IMR-90 (cell line): ENCODE data around the gene OPRM1. TPM values are rescaled to one million over a fixed set of nuclear protein-coding genes. Genes with fewer than 3 reads are reported as not detected.

Experiments used
- ATAC-seq: fragments of 200-7000 bp; cut with Tn5 transposase; 2 replicates; pipeline ENCODE4 v1.9.1; 2020; ENCODE audit warnings: low read depth, mild to moderate bottlenecking, moderate library complexity
- BruUV-seq: library from RNA; stranded (reverse); fragments of 400-500 nt; replicated peaks from 2 replicates; lab custom pipeline; 2021; lab: Mats Ljungman, UMichigan
- CTCF ChIA-PET: fragments of 300-600 bp; formaldehyde crosslinking; extraction: SDS; loops from one replicate; lab custom pipeline; 2021; ENCODE audit warnings: antibody characterized with exemption; lab: Yijun Ruan, JAX
- POLR2A ChIA-PET: fragments of 300-600 bp; sonication (Branson Sonifier 250); formaldehyde crosslinking; loops from one replicate; lab custom pipeline; 2022; ENCODE audit warnings: antibody characterized with exemption; ENCODE audit not compliant: unreplicated experiment; lab: Charles Lee
- DNase-seq: peaks from one replicate; pipeline ENCODE4 v3.0.0; 2013
- H2AFZ ChIP-seq: replicated peaks from 2 replicates; pipeline ENCODE3; 2013; ENCODE audit warnings: low read length, mild to moderate bottlenecking; ENCODE audit not compliant: poor library complexity
- H2AK5ac ChIP-seq: 2 replicates; pipeline ENCODE4 v1.6.1; 2013; ENCODE audit warnings: low read depth, low read length, inconsistent platforms
- H2AK9ac ChIP-seq: replicated peaks from 2 replicates; pipeline ENCODE3; 2013; ENCODE audit warnings: mild to moderate bottlenecking, low read depth, low read length, moderate library complexity; ENCODE audit not compliant: poor library complexity
- H2BK120ac ChIP-seq: 2 replicates; pipeline ENCODE4 v1.6.1; 2013; ENCODE audit warnings: low read depth, low read length, inconsistent platforms
- H2BK15ac ChIP-seq: 3 replicates; pipeline ENCODE4 v1.6.1; 2013; ENCODE audit warnings: low read depth, low read length, inconsistent platforms
- H2BK20ac ChIP-seq: 2 replicates; pipeline ENCODE4 v1.6.1; 2013; ENCODE audit warnings: low read depth, mild to moderate bottlenecking, inconsistent platforms, low read length, moderate library complexity
- H2BK5ac ChIP-seq: 2 replicates; pipeline ENCODE4 v1.6.1; 2013; ENCODE audit warnings: mild to moderate bottlenecking, low read depth, low read length, inconsistent platforms; ENCODE audit not compliant: poor library complexity, severe bottlenecking
- H3K14ac ChIP-seq: replicated peaks from 2 replicates; pipeline ENCODE4 v1.6.1; 2013; ENCODE audit warnings: low read depth, low read length, inconsistent platforms
- H3K18ac ChIP-seq: 2 replicates; pipeline ENCODE4 v1.6.1; 2013; ENCODE audit warnings: low read depth, low read length, control low read depth
- H3K23ac ChIP-seq: 2 replicates; pipeline ENCODE4 v1.6.1; 2013; ENCODE audit warnings: low read depth, low read length, inconsistent platforms
- H3K27ac ChIP-seq: 2 replicates; pipeline ENCODE4 v1.5.1; 2013; ENCODE audit warnings: mild to moderate bottlenecking, control low read depth, low read length; ENCODE audit not compliant: insufficient read depth
- H3K27me3 ChIP-seq: 2 replicates; pipeline ENCODE4 v1.6.1; 2013; ENCODE audit warnings: low read length; ENCODE audit not compliant: control insufficient read depth, insufficient read depth
- H3K36me3 ChIP-seq: 2 replicates; pipeline ENCODE4 v1.6.1; 2013; ENCODE audit warnings: low read length, mixed read lengths; ENCODE audit not compliant: control insufficient read depth, insufficient read depth
- H3K4ac ChIP-seq: 2 replicates; pipeline ENCODE4 v1.6.1; 2013; ENCODE audit warnings: low read depth, low read length, inconsistent platforms
- H3K4me1 ChIP-seq: 2 replicates; pipeline ENCODE4 v1.6.1; 2013; ENCODE audit warnings: low read length, mixed read lengths; ENCODE audit not compliant: control insufficient read depth, insufficient read depth
- H3K4me2 ChIP-seq: 2 replicates; pipeline ENCODE4 v1.6.1; 2013; ENCODE audit warnings: low read depth, mild to moderate bottlenecking, control low read depth, low read length, moderate library complexity
- H3K4me3 ChIP-seq: 2 replicates; pipeline ENCODE4 v1.5.1; 2013; ENCODE audit warnings: low read depth, mild to moderate bottlenecking, control low read depth, low read length, moderate library complexity; ENCODE audit not compliant: insufficient read depth
- H3K56ac ChIP-seq: 2 replicates; pipeline ENCODE4 v1.6.1; 2013; ENCODE audit warnings: low read length, inconsistent platforms; ENCODE audit not compliant: insufficient read depth; ENCODE audit errors: extremely low read depth
- H3K79me1 ChIP-seq, 2 experiments: 2 replicates each; pipeline ENCODE4 v1.6.1; 2013; ENCODE audit warnings: low read length in 2 of 2, inconsistent platforms in 1 of 2, low read depth in 1 of 2
- H3K9ac ChIP-seq: 2 replicates; pipeline ENCODE4 v1.6.1; 2013; ENCODE audit warnings: low read depth, low read length, control low read depth
- H3K9me1 ChIP-seq: 2 replicates; pipeline ENCODE4 v1.6.1; 2013; ENCODE audit warnings: low read length, inconsistent platforms; ENCODE audit not compliant: insufficient read depth
- H3K9me3 ChIP-seq: 2 replicates; pipeline ENCODE4 v1.6.1; 2013; ENCODE audit warnings: low read length; ENCODE audit not compliant: control insufficient read depth, insufficient read depth
- H4K20me1 ChIP-seq: 2 replicates; pipeline ENCODE4 v1.6.1; 2013; ENCODE audit warnings: low read length, inconsistent platforms; ENCODE audit not compliant: insufficient read depth
- H4K5ac ChIP-seq: 2 replicates; pipeline ENCODE4 v1.6.1; 2013; ENCODE audit warnings: mild to moderate bottlenecking, low read depth, low read length, control low read depth
- H4K8ac ChIP-seq, 2 experiments: 2 replicates each; pipeline ENCODE4 v1.6.1; 2013; ENCODE audit warnings: low read depth in 2 of 2, low read length in 2 of 2, control low read depth in 1 of 2, inconsistent platforms in 1 of 2
- H4K91ac ChIP-seq: 2 replicates; pipeline ENCODE4 v1.6.1; 2013; ENCODE audit warnings: low read depth, low read length, inconsistent platforms; ENCODE audit not compliant: insufficient read depth
- BHLHE40 ChIP-seq: fragments of 150-350 bp; IDR thresholded peaks from 2 replicates; pipeline ENCODE4 v1.6.1; 2016; ENCODE audit warnings: mild to moderate bottlenecking, low read depth, low read length
- ELK1 ChIP-seq: fragments of 150-350 bp; IDR thresholded peaks from 2 replicates; pipeline ENCODE4 v1.6.1; 2016; ENCODE audit warnings: low read depth, mild to moderate bottlenecking, low read length, moderate library complexity, borderline replicate concordance
- POLR2A ChIP-seq: IDR thresholded peaks from 2 replicates; pipeline ENCODE4 v1.6.1; 2012; ENCODE audit warnings: mild to moderate bottlenecking, low read depth, low read length
- RCOR1 ChIP-seq: IDR thresholded peaks from 2 replicates; pipeline ENCODE4 v1.6.1; 2012; ENCODE audit warnings: mild to moderate bottlenecking, low read length, improper control_type of control experiment; ENCODE audit not compliant: insufficient replicate concordance
- SMC3 ChIP-seq: fragments of 150-350 bp; IDR thresholded peaks from 2 replicates; pipeline ENCODE4 v1.6.1; 2016; ENCODE audit warnings: low read depth, mild to moderate bottlenecking, antibody characterized with exemption, low read length, moderate library complexity
- WGBS, 2 experiments: methylation state at CpG; one replicate each; pipeline versions ENCODE4 v1.1.5 to v1.1.7; 2013; ENCODE audit warnings: missing lambda C conversion rate in 2 of 2; ENCODE audit not compliant: insufficient read length in 1 of 2; ENCODE audit errors: extremely low coverage in 2 of 2; 5-methylcytosine and 5-hydroxymethylcytosine counted together
- dilution Hi-C: fragments of 300-500 bp; cut with HindIII; formaldehyde crosslinking; loops from one replicate; pipeline ENCODE4 v1.14.3; 2018; ENCODE audit warnings: low sequenced_read_pairs; ENCODE audit not compliant: unreplicated experiment
- in situ Hi-C: fragments of 300-500 bp; cut with MboI; formaldehyde crosslinking; loops from 3 replicates; pipeline ENCODE4 v1.14.3; 2019; ENCODE audit warnings: low sequenced_read_pairs, inconsistent platforms, mixed read lengths
- intact Hi-C: fragments of 100-400 bp; cut with micrococcal nuclease; formaldehyde crosslinking; loops from 2 replicates; pipeline ENCODE4 v1.10.0; 2022
- polyA plus RNA-seq, 3 experiments: library from polyadenylated mRNA; depleted of rRNA; stranded (reverse); fragments of >200 nt; gene quantifications; 2 replicates each; pipeline ENCODE4 v1.2.3, GENCODE V29; 2012; ENCODE audit warnings: low replicate concordance in 1 of 3
- total RNA-seq: library from RNA; depleted of rRNA; stranded (reverse); fragments of >200 nt; gene quantifications from 2 replicates; pipeline ENCODE4 v1.2.3, GENCODE V29; 2012

OPRM1 gene
- total and polyA plus RNA-seq, 2 of the 4 experiments (the other 2 are of a cell fraction) = not detected

- no peak overlapping the region for H3K4me2 ChIP-seq
- ChIA-PET CTCF (no interaction called here), POLR2A (no interaction called here)
- no peak overlapping the region for H2AK9ac ChIP-seq
- WGBS, 2 experiments = 40% methylated on average over 2 of the region's 7 CpGs; no CpG with 5 or more reads in 1 of the 2 experiments
- no peak overlapping the region for H2BK15ac ChIP-seq
- H2BK20ac ChIP-seq = no peak overlapping the region
- no peaks in the 10 kb centered on the region for H3K79me1 ChIP-seq
- no peak overlapping the region for H3K56ac ChIP-seq
- no TSS peak for BruUV-seq
- H3K9ac ChIP-seq = no peak overlapping the region
- in situ Hi-C loops = no loop called here
- H2BK5ac ChIP-seq = no peak overlapping the region
- H4K5ac ChIP-seq = no peak overlapping the region
- no peaks in the 10 kb centered on the region for H3K9me1 ChIP-seq
- no peak for TF ChIP-seq SMC3
- no peak for TF ChIP-seq BHLHE40
- no peak for TF ChIP-seq ELK1
- TF ChIP-seq POLR2A = no peak
- TF ChIP-seq RCOR1 = no peak
- H3K4me3 ChIP-seq = no peak overlapping the region
- H4K91ac ChIP-seq = no peak overlapping the region
- H2AK5ac ChIP-seq = no peak overlapping the region
- H4K8ac ChIP-seq = no peak overlapping the region
- H3K27me3 ChIP-seq = no peaks in the 10 kb centered on the region
- H3K18ac ChIP-seq = no peak overlapping the region
- H4K20me1 ChIP-seq = no peaks in the 10 kb centered on the region
- no peak overlapping the region for H3K23ac ChIP-seq
- no peaks in the 10 kb centered on the region for H3K4me1 ChIP-seq
- H3K27ac ChIP-seq = no peak overlapping the region
- DNase-seq = no peak
- no peaks in the 10 kb centered on the region for H3K9me3 ChIP-seq
- no peak for ATAC-seq
- intact Hi-C loops = no loop called here
- no peak overlapping the region for H3K4ac ChIP-seq
- H2BK120ac ChIP-seq = no peak overlapping the region
- no peak overlapping the region for H2AFZ ChIP-seq
- no peak overlapping the region for H3K14ac ChIP-seq
- no peaks in the 10 kb centered on the region for H3K36me3 ChIP-seq
- dilution Hi-C loops = no loop called here
Observed at GRCh38 chr6:154227862-154228520, 189.0 kb downstream of the OPRM1 start.
